Measurements from ENCODE around the gene GOLGA6B.

DNA sequence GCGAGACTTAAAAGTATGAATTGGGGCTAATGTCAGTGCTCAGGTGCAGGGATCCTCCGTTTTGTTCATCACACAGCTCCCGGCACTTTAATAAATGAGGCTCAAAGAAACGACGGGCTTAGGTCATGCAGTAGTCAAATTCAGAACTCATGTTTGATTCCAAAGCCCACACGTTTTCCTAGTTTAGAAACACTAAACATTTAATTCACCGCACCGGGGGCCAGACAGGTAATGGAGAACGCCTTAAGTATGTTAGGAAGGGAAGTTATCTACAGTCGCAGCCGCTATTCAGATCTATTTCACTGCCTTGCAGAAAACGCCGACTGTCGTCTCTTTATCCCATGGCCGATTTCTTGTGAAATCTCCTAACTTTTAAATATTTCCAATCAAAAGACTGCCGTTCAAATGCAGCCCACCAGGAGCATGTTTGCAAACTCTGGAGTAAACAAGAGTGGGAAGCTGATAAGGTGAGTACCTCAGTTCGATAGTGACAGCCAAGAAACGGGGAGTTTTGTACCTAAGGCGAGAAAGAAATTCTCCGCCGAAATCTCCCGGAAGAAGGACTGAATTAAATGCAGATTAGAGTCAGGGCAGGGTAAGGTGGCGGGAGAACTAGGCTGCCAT lies 30.9 kb downstream of the GOLGA6B start:
- TF ChIP-seq, protein P1, sequence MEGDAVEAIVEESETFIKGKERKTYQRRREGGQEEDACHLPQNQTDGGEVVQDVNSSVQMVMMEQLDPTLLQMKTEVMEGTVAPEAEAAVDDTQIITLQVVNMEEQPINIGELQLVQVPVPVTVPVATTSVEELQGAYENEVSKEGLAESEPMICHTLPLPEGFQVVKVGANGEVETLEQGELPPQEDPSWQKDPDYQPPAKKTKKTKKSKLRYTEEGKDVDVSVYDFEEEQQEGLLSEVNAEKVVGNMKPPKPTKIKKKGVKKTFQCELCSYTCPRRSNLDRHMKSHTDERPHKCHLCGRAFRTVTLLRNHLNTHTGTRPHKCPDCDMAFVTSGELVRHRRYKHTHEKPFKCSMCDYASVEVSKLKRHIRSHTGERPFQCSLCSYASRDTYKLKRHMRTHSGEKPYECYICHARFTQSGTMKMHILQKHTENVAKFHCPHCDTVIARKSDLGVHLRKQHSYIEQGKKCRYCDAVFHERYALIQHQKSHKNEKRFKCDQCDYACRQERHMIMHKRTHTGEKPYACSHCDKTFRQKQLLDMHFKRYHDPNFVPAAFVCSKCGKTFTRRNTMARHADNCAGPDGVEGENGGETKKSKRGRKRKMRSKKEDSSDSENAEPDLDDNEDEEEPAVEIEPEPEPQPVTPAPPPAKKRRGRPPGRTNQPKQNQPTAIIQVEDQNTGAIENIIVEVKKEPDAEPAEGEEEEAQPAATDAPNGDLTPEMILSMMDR (IDR thresholded peaks at IDR 0.05), result no peak
- TF ChIP-seq, protein P2, sequence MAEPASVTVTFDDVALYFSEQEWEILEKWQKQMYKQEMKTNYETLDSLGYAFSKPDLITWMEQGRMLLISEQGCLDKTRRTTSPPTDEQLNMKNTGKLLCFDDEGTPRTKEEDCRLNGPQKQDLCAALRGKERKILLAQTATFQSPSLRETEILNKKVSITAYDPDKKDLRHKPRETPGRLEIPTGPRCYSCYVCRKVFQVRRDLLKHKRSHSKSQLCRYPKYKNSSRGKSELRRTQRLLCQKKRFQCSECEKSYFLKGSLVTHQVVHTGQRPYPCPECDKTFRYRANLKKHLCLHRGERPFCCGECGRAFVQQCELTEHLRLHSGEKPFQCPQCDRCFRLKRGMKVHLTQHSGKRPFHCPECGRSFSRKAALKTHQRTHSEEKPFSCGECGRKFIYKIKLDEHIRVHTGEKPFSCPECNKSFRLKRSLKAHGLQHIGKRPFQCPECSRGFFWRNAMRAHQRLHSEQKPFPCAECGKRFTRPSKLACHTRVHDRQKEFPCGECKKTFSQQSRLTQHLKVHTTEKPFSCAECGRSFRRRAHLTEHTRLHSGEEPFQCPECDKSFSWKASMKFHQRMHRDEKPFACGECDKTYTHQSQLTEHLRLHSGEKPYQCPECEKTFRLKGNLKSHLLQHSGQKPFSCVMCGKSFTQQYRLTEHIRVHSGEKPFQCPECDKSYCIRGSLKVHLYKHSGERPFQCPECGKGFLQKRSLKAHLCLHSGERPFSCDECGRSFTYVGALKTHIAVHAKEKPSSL (CRISPR knock-in tag; conservative IDR thresholded peaks at IDR 0.05), result no peak
- TF ChIP-seq ZNF138 (CRISPR knock-in tag; conservative IDR thresholded peaks at IDR 0.05) (no peak), ETV6 (CRISPR knock-in tag; IDR thresholded peaks at IDR 0.05) (no peak), GABPB1 (CRISPR knock-in tag; IDR thresholded peaks at IDR 0.05) (no peak)
- TF ChIP-seq, protein P3, sequence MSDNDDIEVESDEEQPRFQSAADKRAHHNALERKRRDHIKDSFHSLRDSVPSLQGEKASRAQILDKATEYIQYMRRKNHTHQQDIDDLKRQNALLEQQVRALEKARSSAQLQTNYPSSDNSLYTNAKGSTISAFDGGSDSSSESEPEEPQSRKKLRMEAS (CRISPR knock-in tag; IDR thresholded peaks at IDR 0.05), result no peak
- TF ChIP-seq, protein P4, sequence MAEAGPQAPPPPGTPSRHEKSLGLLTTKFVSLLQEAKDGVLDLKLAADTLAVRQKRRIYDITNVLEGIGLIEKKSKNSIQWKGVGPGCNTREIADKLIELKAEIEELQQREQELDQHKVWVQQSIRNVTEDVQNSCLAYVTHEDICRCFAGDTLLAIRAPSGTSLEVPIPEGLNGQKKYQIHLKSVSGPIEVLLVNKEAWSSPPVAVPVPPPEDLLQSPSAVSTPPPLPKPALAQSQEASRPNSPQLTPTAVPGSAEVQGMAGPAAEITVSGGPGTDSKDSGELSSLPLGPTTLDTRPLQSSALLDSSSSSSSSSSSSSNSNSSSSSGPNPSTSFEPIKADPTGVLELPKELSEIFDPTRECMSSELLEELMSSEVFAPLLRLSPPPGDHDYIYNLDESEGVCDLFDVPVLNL (CRISPR knock-in tag; IDR thresholded peaks at IDR 0.05; ENCODE audit: borderline replicate concordance, low read depth), result no peak
